A673 (cell line): ENCODE data around the gene TMEM121B.

Experiments
- CTCF ChIP-seq: fragments of 300-800, 200-600 bp; sonication (generic); conservative IDR thresholded peaks from 2 replicates; pipeline ENCODE4 v1.5.1; 2017; ENCODE audit warnings: low read depth, mild to moderate bottlenecking, antibody characterized with exemption, low read length, moderate library complexity, mixed read lengths
- EZH2 ChIP-seq: fragments of 200-600 bp; sonication (generic); IDR thresholded peaks from 2 replicates; pipeline ENCODE4 v1.6.1; 2017; ENCODE audit warnings: borderline replicate concordance, low read depth, mild to moderate bottlenecking, mixed read lengths, antibody characterized with exemption, low read length; ENCODE audit not compliant: poor library complexity, severe bottlenecking

- TF ChIP-seq CTCF (no peak), EZH2 (no peak)
Observed at GRCh38 chr22:17106161-17106784, 14.9 kb downstream of the TMEM121B start.
